ENCODE data around the gene TRMT44. TPM values are rescaled to one million over a fixed set of nuclear protein-coding genes. Genes with fewer than 3 reads are reported as not detected.
"Not testable (repeated sequence)": the region's sequence is repeated elsewhere in the genome, so short reads cannot be mapped to it uniquely, and the experiment has no call there.

TRMT44 gene
- total RNA-seq, 1 experiment from 2014 or later, result 24.4 TPM

DNA sequence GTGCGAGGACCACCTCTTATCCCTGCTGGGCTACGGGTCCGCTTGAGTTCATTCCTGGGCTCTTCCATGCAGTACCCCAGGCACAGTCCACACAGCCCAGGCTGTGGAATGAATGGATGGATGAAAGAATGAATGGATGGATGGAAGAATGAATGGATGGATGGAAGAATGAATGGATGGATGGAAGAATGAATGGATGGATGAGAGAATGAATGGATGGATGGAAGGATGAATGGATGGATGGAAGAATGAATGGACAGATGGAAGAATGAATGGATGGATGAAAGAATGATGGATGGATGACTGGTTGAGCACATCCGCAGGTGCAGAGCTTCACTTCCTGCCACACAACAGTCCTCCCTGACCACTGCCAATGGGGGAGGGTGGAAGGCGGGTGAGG is 28.3 kb upstream of the TRMT44 start:
- Mint-ChIP-seq H3K27ac (ENCODE audit: low read depth, unreplicated experiment) (no peak overlapping the region), H3K36me3 (ENCODE audit: insufficient read depth, unreplicated experiment) (peaks cover 21% of the 10 kb centered on the region), H3K27me3 (ENCODE audit: insufficient read depth, unreplicated experiment) (no peaks in the 10 kb centered on the region), H3K4me1 (ENCODE audit: insufficient read depth, unreplicated experiment) (peaks cover 6% of the 10 kb centered on the region), H3K4me3 (ENCODE audit: unreplicated experiment) (no peak overlapping the region), H3K9me3 (ENCODE audit: unreplicated experiment) (no peaks in the 10 kb centered on the region)
- TF ChIP-seq, protein P1, sequence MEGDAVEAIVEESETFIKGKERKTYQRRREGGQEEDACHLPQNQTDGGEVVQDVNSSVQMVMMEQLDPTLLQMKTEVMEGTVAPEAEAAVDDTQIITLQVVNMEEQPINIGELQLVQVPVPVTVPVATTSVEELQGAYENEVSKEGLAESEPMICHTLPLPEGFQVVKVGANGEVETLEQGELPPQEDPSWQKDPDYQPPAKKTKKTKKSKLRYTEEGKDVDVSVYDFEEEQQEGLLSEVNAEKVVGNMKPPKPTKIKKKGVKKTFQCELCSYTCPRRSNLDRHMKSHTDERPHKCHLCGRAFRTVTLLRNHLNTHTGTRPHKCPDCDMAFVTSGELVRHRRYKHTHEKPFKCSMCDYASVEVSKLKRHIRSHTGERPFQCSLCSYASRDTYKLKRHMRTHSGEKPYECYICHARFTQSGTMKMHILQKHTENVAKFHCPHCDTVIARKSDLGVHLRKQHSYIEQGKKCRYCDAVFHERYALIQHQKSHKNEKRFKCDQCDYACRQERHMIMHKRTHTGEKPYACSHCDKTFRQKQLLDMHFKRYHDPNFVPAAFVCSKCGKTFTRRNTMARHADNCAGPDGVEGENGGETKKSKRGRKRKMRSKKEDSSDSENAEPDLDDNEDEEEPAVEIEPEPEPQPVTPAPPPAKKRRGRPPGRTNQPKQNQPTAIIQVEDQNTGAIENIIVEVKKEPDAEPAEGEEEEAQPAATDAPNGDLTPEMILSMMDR (IDR thresholded peaks at IDR 0.05; ENCODE audit: unreplicated experiment), result no peak
- POLR2A ChIA-PET, result no interaction called here
- CTCF ChIA-PET, result no interaction called here
- intact Hi-C loops (cut with micrococcal nuclease), result no loop called here
- BruUV-seq (replicated peaks), result no TSS peak
- DNase-seq (ENCODE audit: unreplicated experiment), result no peak

DNA sequence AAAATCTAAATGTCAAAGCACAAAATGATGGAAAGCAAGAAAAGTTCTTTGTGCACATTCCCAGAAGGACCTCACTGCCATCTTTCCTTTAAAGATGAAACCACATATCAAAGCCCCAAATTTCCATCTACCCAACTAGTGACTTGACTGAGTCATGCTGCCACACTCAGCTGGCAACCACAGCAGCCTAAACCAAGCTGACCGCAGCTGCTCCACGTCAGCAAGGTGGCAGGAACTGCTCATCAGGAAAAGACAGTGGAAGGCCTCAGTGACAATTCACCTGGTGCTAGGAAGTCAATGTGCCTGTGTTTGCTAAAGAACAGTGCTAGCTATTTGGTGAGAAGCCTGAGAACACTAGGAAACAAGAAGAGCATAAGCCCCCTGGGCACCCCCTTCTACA is 26.2 kb upstream of the TRMT44 start:
- H3K9me3 Mint-ChIP-seq (ENCODE audit: unreplicated experiment), result no peaks in the 10 kb centered on the region
- no peaks in the 10 kb centered on the region for H3K27me3 Mint-ChIP-seq (ENCODE audit: insufficient read depth, unreplicated experiment)
- TF ChIP-seq, protein P1 (IDR thresholded peaks at IDR 0.05; ENCODE audit: unreplicated experiment), result no peak
- H3K27ac Mint-ChIP-seq (ENCODE audit: low read depth, unreplicated experiment), result no peak overlapping the region
- intact Hi-C loops (cut with micrococcal nuclease), result no loop called here
- H3K4me3 Mint-ChIP-seq (ENCODE audit: unreplicated experiment), result no peak overlapping the region
- no TSS peak for BruUV-seq (replicated peaks)
- peaks cover 21% of the 10 kb centered on the region for H3K36me3 Mint-ChIP-seq (ENCODE audit: insufficient read depth, unreplicated experiment)
- peaks cover 3% of the 10 kb centered on the region for H3K4me1 Mint-ChIP-seq (ENCODE audit: insufficient read depth, unreplicated experiment)
- no peak for DNase-seq (ENCODE audit: unreplicated experiment)
- ChIA-PET CTCF (interaction anchor here (1.9 kb wide), 1 partner anchor 11 kb away, joined by 5 read pairs; no protein-coding TSS in a partner anchor), POLR2A (interaction anchor here (2.0 kb wide), 1 partner anchor 13 kb away, joined by 7 read pairs; no protein-coding TSS in a partner anchor)

DNA sequence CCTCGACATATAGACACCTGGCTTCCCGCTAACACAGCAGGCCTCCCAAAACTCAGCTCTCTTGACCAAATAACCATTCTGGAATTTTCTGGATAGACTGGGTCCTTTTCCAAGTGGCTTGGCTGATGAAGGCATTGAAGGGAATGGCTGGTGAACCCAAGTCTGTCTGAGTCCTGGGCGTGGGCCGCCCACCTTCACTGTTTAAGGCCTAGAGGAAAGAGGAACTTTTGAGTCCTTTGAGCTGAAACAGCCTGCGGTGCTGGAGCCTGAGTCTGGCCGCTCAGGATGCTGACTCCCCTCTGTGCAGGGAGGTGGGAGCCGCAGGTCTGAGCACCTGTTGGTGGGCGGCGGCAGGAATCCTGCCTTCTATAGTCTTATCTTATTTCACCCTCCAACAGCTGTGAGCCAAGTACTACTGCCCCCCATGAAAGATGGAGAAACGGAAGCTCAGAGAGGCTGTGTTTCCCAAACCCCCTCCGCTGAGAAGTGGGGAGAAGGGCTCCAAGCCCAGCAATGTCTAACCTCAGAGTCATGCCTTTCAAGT is 23.4 kb upstream of the TRMT44 start:
- POLR2A ChIA-PET, result interaction anchor here (1.3 kb wide), 1 partner anchor 23 kb away, joined by 5 read pairs; the partner anchor contains the start of genes ACOX3 and TRMT44
- Mint-ChIP-seq H3K36me3 (ENCODE audit: insufficient read depth, unreplicated experiment) (peaks cover 15% of the 10 kb centered on the region), H3K9me3 (ENCODE audit: unreplicated experiment) (no peaks in the 10 kb centered on the region), H3K4me1 (ENCODE audit: insufficient read depth, unreplicated experiment) (peaks cover 13% of the 10 kb centered on the region), H3K4me3 (ENCODE audit: unreplicated experiment) (no peak overlapping the region), H3K27me3 (ENCODE audit: insufficient read depth, unreplicated experiment) (no peaks in the 10 kb centered on the region), H3K27ac (ENCODE audit: low read depth, unreplicated experiment) (no peak overlapping the region)
- intact Hi-C loops (cut with micrococcal nuclease), result no loop called here
- BruUV-seq (replicated peaks), result no TSS peak
- DNase-seq (ENCODE audit: unreplicated experiment), result no peak
- CTCF ChIA-PET, result interaction anchor here (0.6 to 1.7 kb wide), 3 partner anchors 10 to 527 kb away, joined by 3 to 4 read pairs (median 4); no protein-coding TSS in a partner anchor
- TF ChIP-seq, protein P1 (IDR thresholded peaks at IDR 0.05; ENCODE audit: unreplicated experiment), result no peak

DNA sequence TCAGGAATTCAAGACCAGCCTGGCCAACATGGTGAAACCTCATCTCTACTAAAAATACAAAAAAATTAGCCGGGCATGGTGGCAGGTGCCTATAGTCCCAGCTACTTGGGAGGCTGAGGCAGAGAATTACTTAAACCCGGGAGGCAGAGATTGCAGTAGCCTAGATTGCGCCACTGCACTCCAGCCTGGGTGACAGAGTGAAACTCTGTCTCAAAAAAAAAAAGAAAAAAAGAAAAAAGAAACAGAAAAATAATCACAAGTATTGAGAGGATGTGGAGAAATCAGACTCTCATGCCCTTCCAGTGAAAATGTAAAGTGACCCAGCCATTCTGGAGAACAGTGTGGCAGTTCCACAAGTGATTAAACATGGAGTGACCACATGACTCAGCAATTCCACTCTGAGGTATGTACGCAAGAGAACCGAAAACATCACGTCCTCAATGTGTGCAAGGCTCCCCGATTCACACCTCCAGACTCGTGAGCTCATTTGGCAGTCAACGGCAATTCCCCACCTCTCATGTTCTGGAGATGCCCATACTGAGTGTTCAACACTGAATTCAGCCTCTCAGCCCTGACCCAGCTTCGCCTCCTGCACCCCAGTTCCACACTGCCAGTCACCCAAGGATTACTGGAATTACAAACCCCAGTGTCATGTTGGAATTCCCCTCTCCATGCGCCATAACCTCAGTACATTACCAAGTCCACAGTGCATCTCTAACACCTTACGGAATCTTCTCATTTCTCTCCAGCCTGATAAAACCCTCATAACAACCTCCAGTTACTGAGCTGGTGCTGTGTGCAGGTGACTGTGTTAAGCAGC is 21.1 kb upstream of the TRMT44 start:
- Mint-ChIP-seq H3K9me3 (ENCODE audit: unreplicated experiment) (no peaks in the 10 kb centered on the region), H3K27me3 (ENCODE audit: insufficient read depth, unreplicated experiment) (no peaks in the 10 kb centered on the region), H3K27ac (ENCODE audit: low read depth, unreplicated experiment) (no peak overlapping the region), H3K4me3 (ENCODE audit: unreplicated experiment) (no peak overlapping the region), H3K4me1 (ENCODE audit: insufficient read depth, unreplicated experiment) (peaks cover 20% of the 10 kb centered on the region), H3K36me3 (ENCODE audit: insufficient read depth, unreplicated experiment) (peaks cover 8% of the 10 kb centered on the region)
- POLR2A ChIA-PET, result interaction anchor here (0.5 to 1.3 kb wide), 5 partner anchors 9 to 1686 kb away, joined by 3 to 4 read pairs (median 3); no protein-coding TSS in a partner anchor
- TF ChIP-seq, protein P1 (IDR thresholded peaks at IDR 0.05; ENCODE audit: unreplicated experiment), result no peak
- intact Hi-C loops (cut with micrococcal nuclease), result no loop called here
- BruUV-seq (replicated peaks), result no TSS peak
- CTCF ChIA-PET, result interaction anchor here (0.9 to 3.6 kb wide), 6 partner anchors 11 to 154 kb away, joined by 3 to 22 read pairs (median 4); no protein-coding TSS in a partner anchor
- DNase-seq (ENCODE audit: unreplicated experiment), result peak; percentile 65

DNA sequence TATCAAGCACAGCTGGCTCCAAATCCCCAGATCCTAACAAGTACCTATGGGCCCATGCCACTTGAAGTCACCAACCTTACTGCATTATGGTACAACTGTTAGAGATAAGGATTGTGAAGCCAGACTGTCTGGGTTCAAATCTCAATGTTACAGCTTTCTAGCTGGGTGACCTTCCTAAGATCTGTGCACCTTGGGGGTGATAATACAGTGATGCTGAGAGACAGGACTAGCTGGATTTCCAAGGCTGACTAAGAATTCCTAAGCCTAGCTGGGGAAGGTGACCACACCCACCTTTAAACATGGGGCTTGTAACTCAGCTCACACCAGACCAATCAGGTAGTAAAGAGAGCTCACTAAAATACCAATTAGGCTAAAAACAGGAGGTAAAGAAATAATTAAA is 20.4 kb upstream of the TRMT44 start:
- intact Hi-C loops (cut with micrococcal nuclease); H3K4me3 Mint-ChIP-seq (ENCODE audit: unreplicated experiment); H3K9me3 Mint-ChIP-seq (ENCODE audit: unreplicated experiment); H3K27ac Mint-ChIP-seq (ENCODE audit: low read depth, unreplicated experiment); H3K36me3 Mint-ChIP-seq (ENCODE audit: insufficient read depth, unreplicated experiment); H3K27me3 Mint-ChIP-seq (ENCODE audit: insufficient read depth, unreplicated experiment); DNase-seq (ENCODE audit: unreplicated experiment); BruUV-seq (replicated peaks): not testable (repeated sequence)
- ChIA-PET POLR2A (interaction anchor here (0.5 to 1.3 kb wide), 5 partner anchors 9 to 1687 kb away, joined by 3 to 4 read pairs (median 3); no protein-coding TSS in a partner anchor), CTCF (interaction anchor here (0.9 to 3.6 kb wide), 6 partner anchors 12 to 155 kb away, joined by 3 to 22 read pairs (median 4); no protein-coding TSS in a partner anchor)
- peaks cover 20% of the 10 kb centered on the region for H3K4me1 Mint-ChIP-seq (ENCODE audit: insufficient read depth, unreplicated experiment)

Measured in MCF 10A (cell line).